GM18907 (cell line): ENCODE data around the gene NEURL1.
"Not testable (repeated sequence)": the region's sequence is repeated elsewhere in the genome, so short reads cannot be mapped to it uniquely, and the experiment has no call there.

Experiments
- ATAC-seq: cut with Tn5 transposase; IDR thresholded peaks from one replicate; pipeline ENCODE4 v1.9.1; 2021; ENCODE audit warnings: mild to moderate bottlenecking, moderate library complexity; ENCODE audit not compliant: unreplicated experiment

The NEURL1 gene

DNA sequence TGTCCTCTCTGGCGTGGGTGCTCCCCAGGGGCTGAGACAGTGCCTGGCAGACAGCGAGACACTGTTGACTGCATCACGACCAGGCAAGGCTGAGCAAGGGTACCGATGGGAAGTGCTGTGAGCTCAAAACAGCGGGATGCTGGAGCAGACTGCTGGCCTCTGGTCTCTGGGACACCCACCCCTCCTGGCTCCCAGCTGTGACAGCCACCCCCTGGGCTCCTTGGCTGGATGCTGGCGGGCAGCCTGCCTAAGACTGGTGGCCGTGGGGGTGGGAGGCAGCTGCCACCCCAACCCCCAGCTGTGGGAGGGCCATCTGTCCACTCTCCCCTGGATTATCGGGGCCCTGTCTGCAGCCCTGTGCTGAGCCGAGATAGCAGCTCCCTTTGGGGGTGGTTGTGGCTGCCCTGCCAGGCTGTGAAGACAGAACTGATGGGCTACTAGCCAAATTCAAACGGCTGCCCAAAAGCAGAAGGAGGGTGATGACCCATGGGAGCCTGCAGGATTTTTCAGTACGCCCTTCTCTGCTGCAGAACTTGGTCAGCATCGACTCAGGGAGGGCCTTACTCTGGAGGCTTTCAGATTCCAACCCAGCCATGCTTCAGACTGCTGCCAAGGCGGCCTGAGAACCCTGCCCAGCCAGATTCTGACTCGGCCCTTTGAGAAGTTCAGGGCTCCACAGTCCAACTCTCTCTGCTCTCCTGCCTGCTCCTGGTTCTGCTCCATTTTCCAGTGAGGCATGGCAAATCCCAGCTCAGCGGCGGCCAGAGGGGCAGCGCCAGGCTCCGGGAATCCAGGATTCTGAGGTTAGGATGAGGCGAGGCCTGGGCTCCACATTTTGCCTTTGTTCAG, 125.3 kb downstream of the NEURL1 start:
- no peak for ATAC-seq

DNA sequence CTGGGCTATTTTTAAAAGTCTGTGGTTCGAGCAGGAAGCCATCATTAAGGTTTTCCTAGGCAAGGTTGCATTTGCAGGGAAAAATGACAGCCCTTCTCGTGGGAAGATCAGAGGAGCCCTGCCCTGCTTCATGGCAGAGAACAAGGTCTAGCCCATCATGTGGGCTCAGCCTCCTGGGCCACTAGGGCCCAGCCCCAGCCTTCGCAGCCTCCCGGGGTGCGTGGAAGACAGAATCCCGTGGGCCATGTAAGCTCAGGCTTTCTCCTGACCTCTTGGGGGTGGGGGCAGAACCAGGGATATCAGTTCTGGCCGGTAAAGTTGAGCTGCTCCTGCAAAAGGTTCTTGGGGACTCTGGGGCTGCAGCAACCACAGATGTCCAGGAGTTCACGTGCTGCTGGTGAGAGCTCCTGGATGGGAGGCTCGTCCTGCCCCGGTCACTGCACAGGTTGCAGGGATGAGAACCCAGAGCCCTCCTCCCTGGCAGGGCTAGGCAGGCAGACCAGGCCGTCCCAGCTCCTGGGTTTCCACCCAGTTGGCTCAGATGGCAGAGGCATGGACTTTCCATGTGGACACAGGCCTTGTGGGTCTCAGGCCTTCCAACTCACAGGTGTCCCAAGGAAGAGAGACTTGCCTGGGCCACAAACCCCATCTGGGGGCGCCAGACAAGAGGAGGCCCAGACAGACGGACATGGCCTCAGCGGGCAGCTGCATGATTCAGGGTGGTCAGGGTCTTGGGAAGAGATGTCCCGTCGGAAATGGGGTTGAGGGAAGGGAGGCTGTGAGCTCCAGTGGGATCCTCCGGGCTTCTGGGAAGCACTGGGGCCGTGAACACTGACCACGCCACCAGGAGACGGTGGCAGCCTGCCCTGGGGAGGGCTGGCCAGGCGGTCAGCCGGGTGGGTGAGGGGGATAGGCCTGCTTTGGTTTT, 126.2 kb downstream of the NEURL1 start:
- no peak for ATAC-seq

DNA sequence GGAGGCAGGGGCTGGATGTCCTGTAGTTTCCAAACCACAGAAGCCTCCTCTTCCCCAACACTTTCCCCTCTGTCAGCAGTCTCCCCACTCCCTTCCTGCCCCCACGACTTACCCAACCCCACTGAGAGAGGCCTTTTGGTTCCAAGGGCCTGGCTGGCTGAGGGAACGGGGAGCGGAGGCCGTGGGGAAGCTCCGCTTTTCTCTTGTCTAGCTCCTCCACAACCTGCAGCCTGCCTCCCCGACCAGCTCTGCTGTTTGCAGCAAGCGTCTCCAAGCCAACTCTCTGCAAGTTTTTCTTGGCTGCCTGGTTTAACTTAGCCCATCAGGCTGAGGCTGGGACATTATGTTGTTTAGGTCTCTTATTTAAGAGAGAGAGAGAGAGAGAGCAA, 126.8 kb downstream of the NEURL1 start:
- no peak for ATAC-seq

DNA sequence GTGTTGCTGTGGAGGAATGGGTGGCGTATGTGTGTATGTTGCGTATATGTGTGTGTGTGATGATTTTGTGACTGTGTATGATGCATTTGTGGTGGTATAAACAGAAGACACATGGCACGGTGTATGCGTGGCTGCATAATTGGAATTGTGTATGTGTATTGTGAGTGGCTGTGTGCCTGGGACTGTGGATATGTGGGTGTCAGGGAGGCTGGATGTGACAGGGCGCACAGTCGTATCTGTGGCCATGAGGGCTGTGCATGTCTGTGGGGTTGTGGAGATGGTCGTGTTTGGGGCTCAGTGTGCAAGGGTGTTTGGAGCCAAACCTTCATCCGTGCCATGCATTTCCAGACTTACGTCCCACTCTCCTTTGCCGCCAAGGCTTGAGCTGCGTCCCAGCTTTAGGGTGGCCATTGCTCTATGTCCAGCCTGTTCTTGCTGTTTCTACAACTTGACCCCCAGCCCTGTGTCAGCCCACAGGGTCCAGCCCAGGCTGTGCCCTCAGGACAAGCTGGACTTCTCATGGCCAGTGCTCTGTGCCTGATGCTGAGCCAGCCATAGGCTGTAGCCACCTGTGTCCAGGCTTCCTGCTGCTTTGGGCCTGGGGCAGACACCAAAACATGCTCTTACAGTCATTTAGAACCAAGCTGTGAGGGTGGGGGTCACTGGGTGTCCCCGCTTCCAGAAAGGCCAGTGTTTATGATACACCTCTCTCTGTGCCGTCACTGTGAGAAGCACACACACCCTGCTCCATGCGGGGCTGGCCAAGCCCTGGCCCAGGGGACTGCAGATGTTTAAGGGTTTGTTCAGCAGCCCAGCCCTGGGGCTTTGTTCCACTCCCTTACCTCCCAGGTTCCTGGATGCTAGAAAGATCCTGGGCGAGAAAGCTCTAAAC, 127.6 kb downstream of the NEURL1 start:
- no peak for ATAC-seq

DNA sequence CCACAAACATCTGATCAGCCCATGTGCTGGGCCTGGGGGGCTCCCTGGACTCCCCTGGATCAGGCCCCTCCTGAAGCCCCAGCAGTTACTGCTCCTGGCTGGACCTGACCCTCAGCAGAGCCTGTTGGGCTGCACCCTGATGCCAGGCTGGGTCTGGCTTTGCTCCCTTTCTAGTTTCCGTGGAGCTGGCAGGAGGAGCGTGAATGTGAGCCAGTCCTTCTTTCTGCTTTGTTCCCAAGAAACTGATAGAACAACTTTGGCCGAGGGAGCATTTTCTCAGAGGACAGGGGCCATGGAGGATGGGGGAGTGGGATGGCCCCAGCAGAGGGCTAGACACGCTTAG, 128.2 kb downstream of the NEURL1 start:
- no peak for ATAC-seq

DNA sequence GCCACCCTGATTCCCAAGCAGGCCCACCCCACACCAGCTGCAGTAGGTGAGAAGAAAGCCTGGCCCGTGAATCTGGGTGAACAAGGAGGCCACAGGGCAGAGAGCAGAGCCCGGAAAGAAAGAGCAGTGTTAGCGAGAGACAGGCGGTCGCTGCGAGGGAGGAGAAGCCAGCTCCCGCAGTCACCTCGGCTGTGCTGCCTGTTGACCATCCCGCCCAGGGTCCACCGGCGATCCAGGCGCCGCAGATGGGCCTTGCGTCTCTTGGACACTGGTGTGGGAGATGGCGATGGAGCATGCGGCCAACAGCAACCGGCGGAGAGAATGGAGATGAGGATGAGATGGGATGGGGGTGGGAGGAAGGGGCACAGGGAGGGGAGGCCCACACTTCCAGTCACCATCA, 128.8 kb downstream of the NEURL1 start:
- ATAC-seq = no peak

DNA sequence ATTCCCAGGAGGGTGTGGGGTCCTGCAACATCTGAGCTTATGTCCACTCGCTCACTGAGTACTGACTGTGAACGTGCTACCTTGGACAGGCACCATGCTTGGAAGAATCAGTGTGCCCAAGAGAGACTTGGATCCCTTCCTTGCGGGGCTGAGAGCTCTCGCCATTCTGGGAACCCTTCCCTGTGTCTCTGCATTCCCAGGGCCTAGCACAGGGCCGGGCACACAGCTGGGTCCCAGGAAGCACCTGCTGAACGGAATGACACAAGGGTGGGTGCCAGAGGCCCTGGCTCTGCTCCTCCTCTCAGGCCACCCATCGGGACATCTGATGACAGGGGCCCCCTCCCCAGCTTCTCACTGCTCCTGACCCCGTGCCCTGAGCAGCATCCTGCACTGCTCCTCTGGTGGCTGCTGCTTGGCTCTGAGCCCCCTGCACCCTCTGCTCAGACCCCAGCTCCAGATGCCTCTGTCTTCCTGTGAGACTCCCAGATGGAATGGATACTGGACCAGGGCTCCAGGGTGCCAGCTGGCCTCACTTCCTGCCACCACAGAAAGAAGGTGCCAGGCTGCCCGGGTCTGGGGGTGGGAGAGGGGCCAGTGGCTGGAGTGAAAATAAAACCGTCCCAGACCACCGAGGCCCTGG, 129.6 kb downstream of the NEURL1 start:
- ATAC-seq = no peak

DNA sequence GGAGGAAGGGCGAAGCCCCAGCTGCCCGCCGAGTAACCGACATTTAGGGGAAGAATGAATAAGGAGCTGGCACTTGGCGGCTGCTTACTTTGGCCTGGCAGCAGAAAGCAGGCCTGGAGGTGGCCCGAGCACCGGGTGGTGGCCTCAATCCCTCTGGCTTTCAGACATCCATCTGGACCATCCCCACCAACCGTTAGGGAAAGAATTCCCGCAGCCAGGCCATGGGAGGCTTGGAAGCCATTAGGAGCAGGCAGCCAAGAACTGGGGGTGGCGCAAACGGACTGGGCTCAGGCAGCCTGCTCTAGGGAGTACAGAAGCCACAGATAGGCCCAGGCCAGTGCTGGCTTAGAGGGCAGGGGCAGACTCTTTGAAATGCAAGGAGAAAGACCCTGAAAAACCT, 132.7 kb downstream of the NEURL1 start:
- no peak for ATAC-seq

DNA sequence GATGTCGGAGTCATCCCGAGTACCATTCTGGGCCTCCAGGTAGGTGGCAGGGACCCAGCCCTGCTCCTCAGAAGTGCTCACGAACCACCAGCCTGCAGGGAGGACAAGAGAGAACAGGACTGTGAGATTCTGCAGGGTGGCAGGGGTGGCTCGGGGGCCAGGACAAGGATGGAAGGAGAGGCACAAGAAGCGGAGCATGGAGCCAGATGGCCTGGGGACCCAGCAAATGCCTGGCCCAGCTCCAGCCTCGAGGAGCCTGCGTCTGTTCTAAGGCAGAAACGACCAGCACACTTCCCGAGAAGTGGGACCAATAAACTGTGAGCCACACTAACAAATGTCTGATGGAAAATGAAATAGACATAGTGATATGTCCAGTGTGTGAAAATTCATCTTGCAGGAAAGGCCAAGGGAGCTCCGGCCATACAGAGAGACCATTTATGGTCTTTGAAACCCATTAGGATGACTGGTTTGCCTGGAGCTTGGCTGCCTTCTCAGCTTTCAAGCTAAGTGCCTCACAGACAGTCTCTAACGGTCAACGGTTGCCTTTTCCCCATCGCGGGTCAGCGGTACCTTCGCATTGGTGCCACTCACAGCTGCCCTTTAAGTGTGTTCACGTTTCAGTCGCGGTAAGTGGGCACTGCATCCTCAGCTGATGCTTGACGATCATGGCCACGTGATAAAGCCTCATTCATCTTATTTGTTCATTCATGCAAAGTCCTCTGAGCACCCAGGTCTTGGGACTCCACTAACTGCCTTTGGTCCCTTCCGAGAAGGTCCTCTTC, 133.8 kb downstream of the NEURL1 start:
- no peak for ATAC-seq

DNA sequence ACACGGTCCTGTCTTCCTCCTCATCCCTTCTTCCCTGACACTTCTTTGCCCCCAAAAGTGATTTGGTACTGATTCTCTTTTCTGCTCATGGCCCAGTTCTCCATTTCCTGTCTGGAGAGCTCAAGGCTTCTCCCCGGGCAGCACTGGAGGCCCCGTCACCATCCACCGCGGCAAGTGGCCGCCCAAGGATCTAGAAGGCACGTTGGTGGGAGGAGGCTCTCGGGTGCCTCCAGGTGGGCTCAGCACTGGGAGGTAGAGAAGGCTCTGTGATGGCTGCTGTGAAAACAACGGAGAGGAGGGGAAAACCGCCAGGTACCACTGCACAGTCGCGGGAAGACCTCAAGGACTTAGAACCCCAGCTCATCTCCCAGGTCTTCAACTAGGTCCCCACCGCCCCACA, 134.4 kb downstream of the NEURL1 start:
- ATAC-seq = no peak

DNA sequence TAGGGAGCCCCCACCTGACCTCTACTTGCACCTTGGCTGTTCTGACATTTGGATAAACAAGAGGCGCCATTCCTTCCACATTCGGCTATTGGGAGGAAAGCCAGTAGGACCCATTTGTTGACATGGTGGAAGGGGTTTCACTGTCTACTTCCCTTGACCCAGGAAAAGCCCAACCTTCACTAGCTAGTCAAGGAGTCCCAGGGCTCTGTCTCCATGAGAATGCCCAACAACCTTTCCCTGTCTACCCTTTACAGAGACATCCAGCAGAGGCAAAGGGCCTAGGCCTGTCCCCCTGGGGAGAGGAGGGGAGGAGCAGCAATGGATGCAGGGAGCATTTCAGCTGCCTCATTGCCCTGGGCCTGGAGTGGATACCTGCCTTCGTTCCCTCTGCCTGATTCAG, 136.1 kb downstream of the NEURL1 start:
- ATAC-seq = no peak

DNA sequence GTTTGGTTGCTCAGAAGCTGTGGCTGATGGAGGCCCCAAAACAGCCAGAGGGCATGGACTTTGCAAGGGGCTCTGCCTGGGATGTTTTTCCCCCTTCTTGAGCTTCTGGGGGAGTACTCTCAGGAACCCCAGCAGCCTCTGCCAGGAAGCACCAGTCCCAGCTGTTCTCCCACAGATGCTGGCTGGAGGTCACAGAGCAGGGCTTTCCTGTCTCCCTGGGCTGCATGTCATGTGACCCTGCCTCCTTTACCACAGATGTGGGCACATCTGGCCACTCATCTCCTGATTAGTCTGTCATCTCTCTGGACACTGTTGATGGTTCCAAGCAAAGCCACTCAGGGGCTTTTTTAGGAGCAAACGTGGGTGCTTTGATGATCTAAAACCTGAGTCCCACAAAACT, 136.7 kb downstream of the NEURL1 start:
- ATAC-seq = no peak

DNA sequence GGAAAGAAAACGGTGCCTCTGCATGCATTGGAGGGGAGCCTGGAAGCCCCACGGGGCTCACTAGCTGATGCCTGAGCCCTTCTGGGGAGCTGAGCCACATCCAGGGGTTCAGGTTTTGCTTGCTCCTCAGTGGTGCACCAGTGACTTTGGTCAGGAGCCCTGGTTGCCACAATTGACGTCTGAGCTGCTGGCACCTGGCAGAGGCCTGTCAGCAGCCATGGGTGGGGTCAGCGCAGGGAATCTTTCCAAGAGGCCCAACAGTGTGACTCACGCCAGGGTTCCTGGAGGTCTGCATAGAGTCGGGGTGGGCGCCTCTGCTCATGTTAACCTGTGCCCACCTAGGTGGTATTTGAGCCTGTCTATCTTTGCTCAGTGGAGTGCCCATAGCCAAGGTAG, 138.7 kb downstream of the NEURL1 start:
- ATAC-seq = no peak

DNA sequence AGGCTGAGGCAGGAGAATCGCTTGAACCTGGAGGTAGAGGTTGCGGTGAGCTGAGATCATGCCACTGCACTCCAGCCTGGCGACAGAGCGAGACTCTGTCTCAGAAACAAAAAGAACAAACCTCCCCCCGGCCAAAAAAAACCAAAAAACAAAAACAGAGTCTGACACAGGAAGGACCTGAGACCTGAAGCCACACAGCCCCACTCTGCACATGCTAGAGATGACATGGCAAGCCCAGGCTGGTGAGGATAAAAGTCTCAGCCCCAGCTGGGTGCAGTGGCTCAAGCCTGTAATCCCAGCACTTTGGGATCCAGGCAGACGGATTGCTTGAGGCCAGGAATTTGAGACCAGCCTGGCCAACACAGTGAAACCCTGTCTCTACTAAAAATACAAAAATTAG, 139.4 kb downstream of the NEURL1 start:
- not testable (repeated sequence) for ATAC-seq

DNA sequence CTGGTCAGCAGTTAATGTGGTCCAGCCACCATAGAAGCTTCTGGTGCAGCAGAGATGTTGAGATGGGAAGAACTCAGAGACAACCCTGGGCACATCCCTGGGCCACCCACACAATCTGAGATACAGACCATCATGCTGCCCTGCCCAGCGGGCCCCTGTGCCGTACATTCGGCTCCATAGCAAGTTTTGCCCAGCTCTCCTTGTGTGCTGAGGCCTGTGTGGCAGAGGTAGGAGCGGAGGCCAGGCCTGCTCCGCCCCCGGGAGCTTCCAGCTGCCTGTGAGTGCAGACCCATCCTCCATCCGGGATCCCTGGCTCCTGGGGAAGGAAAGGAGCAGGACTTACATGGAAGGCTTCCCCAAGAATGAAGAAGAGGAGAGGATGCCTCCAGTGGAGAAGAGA, 140.3 kb downstream of the NEURL1 start:
- no peak for ATAC-seq

DNA sequence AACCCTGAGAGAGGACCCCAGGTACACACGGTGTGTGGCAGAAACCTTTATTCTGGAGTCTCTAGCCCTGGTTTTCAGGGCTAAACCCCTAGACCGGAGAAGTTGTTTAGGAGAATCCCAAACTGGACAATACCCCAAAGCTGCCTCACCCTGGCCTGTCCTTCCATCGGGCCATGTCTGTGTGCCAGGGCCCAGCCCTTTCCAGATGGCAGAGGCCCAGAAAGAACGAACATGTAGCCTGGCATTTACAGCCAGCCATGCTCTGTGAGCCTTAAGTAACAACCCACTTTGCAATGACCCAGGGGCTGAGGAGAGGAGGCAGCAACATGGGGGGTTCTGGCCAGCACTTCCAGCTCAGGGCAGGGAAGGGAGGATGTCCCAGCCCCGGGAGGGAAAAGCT, 142.1 kb downstream of the NEURL1 start:
- no peak for ATAC-seq

DNA sequence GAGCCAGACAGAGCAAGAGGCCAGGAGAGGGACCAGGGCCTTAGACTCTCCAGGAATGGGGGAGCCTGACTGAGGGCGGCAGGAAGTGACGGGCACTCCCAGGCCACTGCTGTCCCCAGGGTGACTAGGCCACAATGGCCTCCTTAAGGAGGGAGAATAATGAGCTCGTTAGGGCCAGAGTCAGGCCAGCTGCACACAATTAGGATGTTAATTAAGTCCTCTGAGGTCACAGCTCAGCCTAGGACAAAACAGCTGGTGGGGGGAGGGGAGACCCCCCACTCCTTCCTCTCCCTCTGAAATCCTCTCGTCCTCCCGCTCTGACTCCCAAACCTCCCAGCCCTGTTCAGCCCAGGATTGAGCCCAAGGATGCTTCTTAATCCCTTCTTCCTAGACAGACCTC, 143.0 kb downstream of the NEURL1 start:
- no peak for ATAC-seq

DNA sequence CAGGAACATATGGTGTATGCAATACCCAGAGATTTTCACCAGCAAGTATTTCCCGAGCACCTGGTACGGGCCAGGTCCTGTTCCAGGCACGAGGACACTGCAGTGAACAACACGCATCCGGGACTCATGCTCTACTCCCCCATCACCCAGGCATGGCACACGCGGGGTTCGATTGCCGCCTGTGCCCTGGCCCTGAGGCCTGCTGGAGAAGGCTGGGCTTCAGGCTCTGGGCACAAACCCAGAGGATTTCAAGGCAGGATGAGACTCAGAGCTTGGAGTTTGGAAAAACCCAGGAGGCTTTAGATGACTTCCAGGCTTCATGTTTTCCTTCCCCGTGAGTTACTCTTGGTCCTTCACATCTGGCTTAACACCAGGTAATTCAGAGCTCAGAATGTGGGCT, 143.5 kb downstream of the NEURL1 start:
- no peak for ATAC-seq

DNA sequence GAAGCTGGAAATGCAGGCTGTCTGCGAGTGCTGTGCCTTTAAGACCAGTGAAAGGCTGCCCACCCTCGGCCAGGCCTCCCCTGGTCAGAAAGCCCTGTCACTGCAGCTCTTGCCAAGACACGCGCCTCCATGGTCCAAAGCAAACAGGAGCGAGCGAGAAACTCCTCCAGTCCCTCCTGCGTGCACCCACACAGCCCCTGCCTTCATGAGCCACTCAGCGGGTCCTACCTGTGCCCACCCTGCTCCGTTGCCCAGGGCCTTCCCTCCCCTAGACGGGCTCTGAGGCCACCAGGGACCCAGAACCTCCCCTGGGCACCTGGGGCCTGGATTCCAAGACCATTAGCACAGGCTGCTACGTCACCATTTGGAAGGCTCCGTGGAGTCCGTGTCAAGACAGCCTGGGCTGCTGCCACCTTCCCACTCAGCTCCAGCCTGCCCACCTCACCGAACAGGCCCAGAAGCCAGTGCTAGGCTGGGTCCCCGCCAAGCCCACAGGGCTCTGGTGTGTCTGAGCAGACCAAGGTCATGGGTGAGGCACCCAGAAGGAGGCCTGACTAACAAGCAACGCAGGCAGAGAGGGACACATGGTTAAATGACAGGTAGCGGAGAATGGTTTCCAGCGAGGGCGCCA, 144.5 kb downstream of the NEURL1 start:
- no peak for ATAC-seq
